ENCODE data around the gene RCHY1.

- no peak for TF ChIP-seq POLR2A (IDR thresholded peaks at IDR 0.05; ENCODE audit: low read length)
- TF ChIP-seq GATA1 (IDR thresholded peaks at IDR 0.05; ENCODE audit: low read depth, low read length) = no peak
Measured at GRCh38 chr4:75555294-75556164, 41.3 kb upstream of the RCHY1 start, which contains the start of gene ODAPH.
